Measurements from ENCODE around the gene ZFR2. TPM values are rescaled to one million over a fixed set of nuclear protein-coding genes. Genes with fewer than 3 reads are reported as not detected.

ZFR2 gene
- total and polyA plus RNA-seq, 4 donors, result not detected

DNA sequence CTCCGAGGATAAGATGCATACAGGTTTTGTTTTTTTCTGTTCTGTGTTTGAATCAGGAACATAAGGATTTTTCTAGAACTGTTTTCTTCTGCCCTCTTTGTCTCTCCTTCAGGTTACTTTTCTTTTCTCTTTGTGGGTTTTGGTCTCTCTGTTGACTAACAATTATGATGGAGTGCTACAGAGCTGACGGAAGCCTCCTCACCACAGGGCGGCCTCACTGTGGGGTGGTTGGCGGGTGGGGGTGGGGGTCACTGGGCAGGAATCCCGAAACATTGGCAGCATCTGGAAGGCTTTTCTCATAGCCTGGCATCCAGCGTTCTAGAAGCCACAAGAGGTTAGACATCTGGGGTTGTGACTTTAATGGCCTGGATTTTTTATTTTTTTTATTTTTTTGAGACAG lies 70.7 kb downstream of the ZFR2 start:
- no peaks in the 10 kb centered on the region for H3K4me1 ChIP-seq (ENCODE audit: control insufficient read depth in 1 of 2, insufficient read depth in 2 of 2, low read length in 2 of 2)
- 50 to 57% methylated on average over 6 of the region's 6 CpGs for WGBS, 2 donors
- DNase-seq (no peak), ATAC-seq (ENCODE audit: low FRiP score) (no peak)
- intact Hi-C loops (cut with DNase I), result no loop called here
- H3K4me3 ChIP-seq (ENCODE audit: low read length in 2 of 2), result no peak overlapping the region
- peaks cover 4% of the 10 kb centered on the region for H3K9me3 ChIP-seq (ENCODE audit: control insufficient read depth, low read length)
- no peak overlapping the region for H3K27ac ChIP-seq (ENCODE audit: low read depth in 1 of 2, low read length in 2 of 2)
- H3K36me3 ChIP-seq (ENCODE audit: control insufficient read depth in 1 of 2, insufficient read depth in 2 of 2, low read length in 1 of 2), result no peaks in the 10 kb centered on the region
- peaks cover 0 to 2% of the 10 kb centered on the region in 2 donors for H3K27me3 ChIP-seq (ENCODE audit: control insufficient read depth in 1 of 2, insufficient read depth in 2 of 2, low read length in 1 of 2)

- no peak for ATAC-seq (ENCODE audit: low FRiP score)
- H3K9me3 ChIP-seq (ENCODE audit: control insufficient read depth, low read length), result peaks cover 5% of the 10 kb centered on the region
- 96 to 97% methylated on average over 2 of the region's 2 CpGs for WGBS, 2 donors
- H3K27me3 ChIP-seq (ENCODE audit: control insufficient read depth in 1 of 2, insufficient read depth in 2 of 2, low read length in 1 of 2), result no peaks in the 10 kb centered on the region
- no peak for DNase-seq
- H3K4me1 ChIP-seq (ENCODE audit: control insufficient read depth in 1 of 2, insufficient read depth in 2 of 2, low read length in 2 of 2), result no peaks in the 10 kb centered on the region
- no peak overlapping the region for H3K27ac ChIP-seq (ENCODE audit: low read depth in 1 of 2, low read length in 2 of 2)
- H3K4me3 ChIP-seq (ENCODE audit: low read length in 2 of 2), result no peak overlapping the region
- no peaks in the 10 kb centered on the region for H3K36me3 ChIP-seq (ENCODE audit: control insufficient read depth in 1 of 2, insufficient read depth in 2 of 2, low read length in 1 of 2)
- intact Hi-C loops (cut with DNase I), result no loop called here
Measured at GRCh38 chr19:3796358-3796757, 72.5 kb downstream of the ZFR2 start.

- intact Hi-C loops (cut with DNase I), result no loop called here
- no peaks in the 10 kb centered on the region for H3K27me3 ChIP-seq (ENCODE audit: control insufficient read depth in 1 of 2, insufficient read depth in 2 of 2, low read length in 1 of 2)
- 91 to 100% methylated on average over 2 to 3 of the region's 3 CpGs for WGBS, 2 donors
Measured at GRCh38 chr19:3793799-3794198, 75.0 kb downstream of the ZFR2 start.

GRCh38 chr19:3792114-3792513 lies 76.7 kb downstream of the ZFR2 start:
- Histone ChIP-seq H3K27me3 (ENCODE audit: control insufficient read depth in 1 of 2, insufficient read depth in 2 of 2, low read length in 1 of 2) (no peaks in the 10 kb centered on the region), H3K4me3 (ENCODE audit: low read length in 2 of 2) (no peak overlapping the region), H3K36me3 (ENCODE audit: control insufficient read depth in 1 of 2, insufficient read depth in 2 of 2, low read length in 1 of 2) (no peaks in the 10 kb centered on the region), H3K9me3 (ENCODE audit: control insufficient read depth, low read length) (peaks cover 7% of the 10 kb centered on the region), H3K27ac (ENCODE audit: low read depth in 1 of 2, low read length in 2 of 2) (no peak overlapping the region), H3K4me1 (ENCODE audit: control insufficient read depth in 1 of 2, insufficient read depth in 2 of 2, low read length in 2 of 2) (no peaks in the 10 kb centered on the region)
- no peak for DNase-seq
- no peak for ATAC-seq (ENCODE audit: low FRiP score)
- 75 to 76% methylated on average over 3 of the region's 3 CpGs for WGBS, 2 donors
- intact Hi-C loops (cut with DNase I), result no loop called here

More at GRCh38 chr19:3793799-3794198, 75.0 kb downstream of the ZFR2 start:
- no peaks in the 10 kb centered on the region for H3K36me3 ChIP-seq (ENCODE audit: control insufficient read depth in 1 of 2, insufficient read depth in 2 of 2, low read length in 1 of 2)
- DNase-seq (no peak), ATAC-seq (ENCODE audit: low FRiP score) (no peak)
- peaks cover 9% of the 10 kb centered on the region for H3K9me3 ChIP-seq (ENCODE audit: control insufficient read depth, low read length)
- no peak overlapping the region for H3K27ac ChIP-seq (ENCODE audit: low read depth in 1 of 2, low read length in 2 of 2)
- H3K4me3 ChIP-seq (ENCODE audit: low read length in 2 of 2), result no peak overlapping the region
- no peaks in the 10 kb centered on the region for H3K4me1 ChIP-seq (ENCODE audit: control insufficient read depth in 1 of 2, insufficient read depth in 2 of 2, low read length in 2 of 2)

- Histone ChIP-seq H3K4me1 (ENCODE audit: control insufficient read depth in 1 of 2, insufficient read depth in 2 of 2, low read length in 2 of 2) (no peaks in the 10 kb centered on the region), H3K36me3 (ENCODE audit: control insufficient read depth in 1 of 2, insufficient read depth in 2 of 2, low read length in 1 of 2) (no peaks in the 10 kb centered on the region), H3K9me3 (ENCODE audit: control insufficient read depth, low read length) (peaks cover 5% of the 10 kb centered on the region), H3K27ac (ENCODE audit: low read depth in 1 of 2, low read length in 2 of 2) (no peak overlapping the region), H3K27me3 (ENCODE audit: control insufficient read depth in 1 of 2, insufficient read depth in 2 of 2, low read length in 1 of 2) (no peaks in the 10 kb centered on the region), H3K4me3 (ENCODE audit: low read length in 2 of 2) (no peak overlapping the region)
- 75 to 81% methylated on average over 7 of the region's 7 CpGs for WGBS, 2 donors
- ATAC-seq (ENCODE audit: low FRiP score) (no peak), DNase-seq (no peak)
- intact Hi-C loops (cut with DNase I), result no loop called here
Measured at GRCh38 chr19:3790941-3791340, 77.9 kb downstream of the ZFR2 start.

GRCh38 chr19:3790209-3790734 lies 78.6 kb downstream of the ZFR2 start:
- 67 to 72% methylated on average over 6 of the region's 6 CpGs for WGBS, 2 donors
- no peaks in the 10 kb centered on the region for H3K36me3 ChIP-seq (ENCODE audit: control insufficient read depth in 1 of 2, insufficient read depth in 2 of 2, low read length in 1 of 2)
- DNase-seq (no peak), ATAC-seq (ENCODE audit: low FRiP score) (no peak)
- intact Hi-C loops (cut with DNase I), result no loop called here
- peaks cover 5% of the 10 kb centered on the region for H3K9me3 ChIP-seq (ENCODE audit: control insufficient read depth, low read length)
- H3K4me3 ChIP-seq (ENCODE audit: low read length in 2 of 2), result no peak overlapping the region
- H3K27ac ChIP-seq (ENCODE audit: low read depth in 1 of 2, low read length in 2 of 2), result no peak overlapping the region
- no peaks in the 10 kb centered on the region for H3K27me3 ChIP-seq (ENCODE audit: control insufficient read depth in 1 of 2, insufficient read depth in 2 of 2, low read length in 1 of 2)
- H3K4me1 ChIP-seq (ENCODE audit: control insufficient read depth in 1 of 2, insufficient read depth in 2 of 2, low read length in 2 of 2), result no peaks in the 10 kb centered on the region

DNA sequence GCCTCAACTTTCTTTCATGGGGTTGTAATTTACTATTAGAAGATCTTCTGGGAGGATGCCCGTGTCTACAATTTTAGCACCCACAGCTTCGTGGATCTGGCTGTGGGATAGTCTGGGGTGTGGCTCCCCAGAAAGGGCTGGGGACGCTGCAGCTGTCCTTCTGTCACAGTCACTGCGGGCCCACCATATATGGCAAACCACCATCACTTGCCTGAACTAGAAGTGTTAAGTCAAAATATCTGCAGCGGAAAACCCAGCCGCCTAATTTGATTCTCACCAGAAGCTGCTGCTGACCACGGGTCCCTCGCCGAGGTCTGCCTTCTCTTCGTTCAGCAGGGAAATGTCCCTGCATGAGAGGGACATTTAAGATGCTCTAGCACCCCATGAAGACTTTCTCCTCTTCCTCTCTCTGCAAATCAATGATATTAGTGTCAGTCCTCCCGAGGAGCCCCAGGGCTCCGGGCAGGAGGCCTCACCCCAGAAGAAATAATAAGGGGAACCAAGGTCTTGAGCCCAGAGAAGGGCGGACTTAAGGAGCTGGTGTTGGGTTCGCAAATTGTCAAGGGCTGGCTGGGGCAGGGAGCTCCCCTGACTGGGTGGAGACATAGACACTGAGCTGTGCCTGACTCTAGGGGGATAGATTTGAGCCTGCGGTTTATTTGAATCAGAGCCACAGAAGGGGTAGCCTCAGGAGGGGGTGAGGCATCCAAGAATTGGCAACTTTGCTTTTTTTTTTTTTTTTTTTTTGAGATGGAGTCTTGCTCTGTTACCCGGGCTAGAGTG lies 79.7 kb downstream of the ZFR2 start:
- no peak overlapping the region for H3K27ac ChIP-seq (ENCODE audit: low read depth in 1 of 2, low read length in 2 of 2)
- no peak for DNase-seq
- H3K27me3 ChIP-seq (ENCODE audit: control insufficient read depth in 1 of 2, insufficient read depth in 2 of 2, low read length in 1 of 2), result no peaks in the 10 kb centered on the region
- no peaks in the 10 kb centered on the region for H3K4me1 ChIP-seq (ENCODE audit: control insufficient read depth in 1 of 2, insufficient read depth in 2 of 2, low read length in 2 of 2)
- ATAC-seq (ENCODE audit: low FRiP score), result no peak
- no peak overlapping the region for H3K4me3 ChIP-seq (ENCODE audit: low read length in 2 of 2)
- 42 to 46% methylated on average over 15 to 16 of the region's 16 CpGs for WGBS, 2 donors
- peaks cover 5% of the 10 kb centered on the region for H3K9me3 ChIP-seq (ENCODE audit: control insufficient read depth, low read length)
- intact Hi-C loops (cut with DNase I), result no loop called here
- no peaks in the 10 kb centered on the region for H3K36me3 ChIP-seq (ENCODE audit: control insufficient read depth in 1 of 2, insufficient read depth in 2 of 2, low read length in 1 of 2)

DNA sequence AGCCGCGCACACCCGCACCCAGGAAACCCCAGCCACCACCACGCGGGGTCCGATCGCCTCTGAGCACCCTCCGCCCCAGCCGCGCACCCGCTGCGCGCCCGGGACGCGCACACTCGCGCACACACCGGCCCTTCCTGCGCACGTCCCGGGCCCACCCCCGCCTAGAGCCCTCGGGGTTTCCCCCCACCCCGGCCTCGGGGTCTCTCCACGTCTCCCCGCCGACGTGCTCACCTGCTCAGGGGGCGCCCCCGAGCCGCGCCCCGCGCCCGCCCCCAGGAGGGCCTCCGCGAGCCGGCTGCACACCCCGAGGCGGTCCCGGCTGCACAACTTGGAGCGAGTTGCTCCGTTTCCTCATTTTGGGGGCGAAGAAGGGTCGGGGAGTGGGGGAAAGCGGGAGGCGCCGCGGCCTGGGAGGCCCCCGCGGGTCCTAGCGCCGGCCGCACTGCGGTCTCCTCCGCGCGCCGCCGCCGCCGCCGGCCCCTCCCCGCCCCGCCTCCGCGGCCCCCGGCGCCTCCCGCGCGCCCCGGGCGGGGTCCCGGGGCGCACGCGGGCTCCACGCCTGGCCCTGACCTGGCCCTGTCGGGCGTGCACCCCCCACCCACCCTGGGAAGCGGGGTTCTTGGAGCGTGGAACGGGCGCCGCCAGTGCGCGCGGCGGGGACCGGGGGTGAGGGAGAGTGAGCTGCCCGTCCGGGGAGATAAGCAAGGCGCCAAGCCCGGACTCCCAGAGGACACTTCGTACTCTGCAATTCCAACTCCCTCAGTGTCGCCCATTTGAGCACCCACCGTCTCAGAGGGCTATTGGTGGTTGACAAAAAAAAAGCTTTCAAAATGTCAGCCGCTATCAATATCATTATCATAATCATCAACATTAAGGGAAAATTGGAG lies 82.7 kb downstream of the ZFR2 start, which contains the start of gene MATK:
Gene MATK, minus strand, starts transcription at position 444 of the 887 bp plus-strand sequence. CDS start 1,246 bp downstream, outside the sequence.
- H3K27ac ChIP-seq (ENCODE audit: low read depth in 1 of 2, low read length in 2 of 2), result no peak within 1 kb of the TSS
- no peak within 1 kb of the TSS for H3K4me3 ChIP-seq (ENCODE audit: low read length in 2 of 2)
- H3K27me3 ChIP-seq (ENCODE audit: control insufficient read depth in 1 of 2, insufficient read depth in 2 of 2, low read length in 1 of 2), result peaks cover 0 to 2% of the 10 kb centered on the region in 2 donors
- no peak for ATAC-seq (ENCODE audit: low FRiP score)
- intact Hi-C loops (cut with DNase I), result no loop called here
- H3K36me3 ChIP-seq (ENCODE audit: control insufficient read depth in 1 of 2, insufficient read depth in 2 of 2, low read length in 1 of 2), result no peaks in the 10 kb centered on the region
- DNase-seq, result no peak
- H3K4me1 ChIP-seq (ENCODE audit: control insufficient read depth in 1 of 2, insufficient read depth in 2 of 2, low read length in 2 of 2), result no peaks in the 10 kb centered on the region
- H3K9me3 ChIP-seq (ENCODE audit: control insufficient read depth, low read length), result peaks cover 14% of the 10 kb centered on the region
- WGBS, 2 donors, result 5 to 6% methylated on average over 57 to 101 of the region's 101 CpGs

Measured in aorta (tissue), 5 donors.